ENCODE results near the gene LCN2. TPM values are rescaled to one million over a fixed set of nuclear protein-coding genes. Genes with fewer than 3 reads are reported as not detected.

The LCN2 gene
- total and polyA plus RNA-seq, 9 of the 15 experiments (the other 6 are each of a cell fraction or from before 2014, with no cell fraction given) = 0.10 to 1.2 (median 0.44) TPM; not detected in 1

- TF ChIP-seq XRCC4 (IDR thresholded peaks at IDR 0.05; ENCODE audit: extremely low read depth, insufficient read depth, insufficient read length) = no peak
- TF ChIP-seq KDM2B (CRISPR knock-in tag; IDR thresholded peaks at IDR 0.05) = peak; percentile 99
- no peak for TF ChIP-seq BRF1 (IDR thresholded peaks at IDR 0.05; ENCODE audit: borderline replicate concordance, extremely low read depth, insufficient read length)
- no peak for TF ChIP-seq BRD9 (IDR thresholded peaks at IDR 0.05; ENCODE audit: low read depth, partially characterized antibody)
- no peak for TF ChIP-seq ZNF431 (CRISPR knock-in tag; IDR thresholded peaks at IDR 0.05)
- TF ChIP-seq MEIS2 (IDR thresholded peaks at IDR 0.05; ENCODE audit: partially characterized antibody) = no peak
- 0 out of 2 replicates have a peak, but pooled peaks have one; percentile 57 for TF ChIP-seq HOXB6 (CRISPR knock-in tag; IDR thresholded peaks at IDR 0.05; ENCODE audit: borderline replicate concordance)
- no peak for TF ChIP-seq NFE2L1 (tag; IDR thresholded peaks at IDR 0.05; ENCODE audit: borderline replicate concordance, low read depth)
- TF ChIP-seq ZBTB11 (CRISPR knock-in tag; IDR thresholded peaks at IDR 0.05) = peak in 2 of 3 experiments; percentile 79 to 81; a peak in 3 of 6 replicates
- 0 out of 2 replicates have a peak, but pooled peaks have one; percentile 19 for TF ChIP-seq HOMEZ (CRISPR knock-in tag; IDR thresholded peaks at IDR 0.05)
- TF ChIP-seq ZNF639 (CRISPR knock-in tag; conservative IDR thresholded peaks at IDR 0.05 in 1 of 2, IDR thresholded peaks at IDR 0.05 in 1 of 2) = no peak
- TF ChIP-seq YY1 (IDR thresholded peaks at IDR 0.05; ENCODE audit: borderline replicate concordance in 1 of 3, control insufficient read depth in 1 of 3, extremely low read depth in 1 of 3, insufficient read depth in 3 of 3, insufficient read length in 1 of 3, insufficient replicate concordance in 2 of 3, low read depth in 1 of 3, low read length in 2 of 3) = peak in 2 of 3 experiments; percentile 85 to 89
- no peak for TF ChIP-seq MAFG (tag; conservative IDR thresholded peaks at IDR 0.05)
- no peak for TF ChIP-seq NUFIP1 (IDR thresholded peaks at IDR 0.05; ENCODE audit: partially characterized antibody)
- no peak for TF ChIP-seq FUS (optimal IDR thresholded peaks at IDR 0.05; ENCODE audit: low read depth, low read length)
- no peak for TF ChIP-seq GATA2 (CRISPR knock-in tag; IDR thresholded peaks at IDR 0.05)
- no peak for TF ChIP-seq MTF1 (CRISPR knock-in tag; IDR thresholded peaks at IDR 0.05; ENCODE audit: borderline replicate concordance)
Measured at GRCh38 chr9:128159784-128160602, 10.7 kb downstream of the LCN2 start, which contains the start of gene BBLN (continued).
